Measurements from ENCODE around the gene NBEA. TPM values are rescaled to one million over a fixed set of nuclear protein-coding genes. Genes with fewer than 3 reads are reported as not detected.

NBEA gene
- total RNA-seq, 1 experiment from 2014 or later: 3.3 TPM

DNA sequence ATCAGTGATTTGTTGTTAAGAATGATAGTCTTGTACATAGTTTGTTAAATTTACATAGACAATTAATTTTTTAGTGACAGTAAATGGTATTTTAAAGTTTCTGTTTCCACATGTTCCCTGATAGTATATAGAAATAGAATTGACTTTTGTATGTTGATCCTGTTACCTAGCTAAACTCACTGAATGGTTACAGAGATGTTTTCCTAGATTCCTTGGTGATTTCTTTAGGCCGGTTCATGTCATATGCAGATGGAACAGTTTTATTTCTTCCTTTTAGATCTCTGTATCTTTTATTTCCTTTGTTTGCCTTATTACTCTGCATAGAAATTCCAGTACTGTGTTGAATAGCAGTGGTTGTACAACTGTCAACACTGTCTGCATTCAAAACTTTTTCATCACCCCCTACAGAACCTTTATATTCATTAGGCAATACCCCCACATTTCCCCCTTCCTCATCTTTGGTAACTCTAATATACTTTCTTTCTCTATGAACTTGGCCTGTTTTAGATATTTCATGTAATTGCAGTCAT lies 86.3 kb downstream of the NBEA start:
- Mint-ChIP-seq H3K36me3 (ENCODE audit: insufficient read depth, unreplicated experiment) (no peaks in the 10 kb centered on the region), H3K4me3 (ENCODE audit: unreplicated experiment) (no peak overlapping the region), H3K9me3 (ENCODE audit: unreplicated experiment) (peaks cover 11% of the 10 kb centered on the region), H3K27ac (ENCODE audit: low read depth, unreplicated experiment) (no peak overlapping the region), H3K27me3 (ENCODE audit: insufficient read depth, unreplicated experiment) (no peaks in the 10 kb centered on the region), H3K4me1 (ENCODE audit: insufficient read depth, unreplicated experiment) (no peaks in the 10 kb centered on the region)
- TF ChIP-seq CTCF (IDR thresholded peaks at IDR 0.05; ENCODE audit: unreplicated experiment): no peak
- BruUV-seq (replicated peaks): no TSS peak
- POLR2A ChIA-PET: no interaction called here
- no peak for DNase-seq (ENCODE audit: unreplicated experiment)
- intact Hi-C loops (cut with micrococcal nuclease): no loop called here
- CTCF ChIA-PET: no interaction called here

DNA sequence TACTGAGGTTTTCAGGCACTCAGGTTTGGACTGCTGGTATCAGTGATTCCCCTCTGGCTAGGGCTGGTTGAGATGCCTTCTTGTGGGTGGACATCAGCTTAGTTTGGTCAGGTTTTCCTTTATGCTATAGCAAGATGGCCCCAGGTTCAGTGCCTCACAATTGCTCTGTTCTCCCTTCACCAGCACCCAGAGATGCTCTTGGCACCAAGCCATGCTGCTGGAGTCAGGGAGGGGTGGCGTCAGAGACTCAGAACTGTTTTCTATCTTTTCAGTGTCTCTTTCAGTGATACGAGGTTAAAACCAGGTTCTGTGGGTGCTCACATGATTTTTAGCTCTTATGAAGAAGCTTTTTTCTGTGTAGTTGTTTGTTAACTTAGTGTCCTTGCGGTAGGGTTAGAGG lies 96.9 kb downstream of the NBEA start:
- no peaks in the 10 kb centered on the region for H3K4me1 Mint-ChIP-seq (ENCODE audit: insufficient read depth, unreplicated experiment)

GRCh38 chr13:35046587-35046986 lies 104.5 kb downstream of the NBEA start:
- Mint-ChIP-seq H3K9me3 (ENCODE audit: unreplicated experiment) (no peaks in the 10 kb centered on the region), H3K27ac (ENCODE audit: low read depth, unreplicated experiment) (no peak overlapping the region), H3K36me3 (ENCODE audit: insufficient read depth, unreplicated experiment) (no peaks in the 10 kb centered on the region), H3K4me3 (ENCODE audit: unreplicated experiment) (no peak overlapping the region), H3K27me3 (ENCODE audit: insufficient read depth, unreplicated experiment) (no peaks in the 10 kb centered on the region), H3K4me1 (ENCODE audit: insufficient read depth, unreplicated experiment) (no peaks in the 10 kb centered on the region)
- CTCF ChIA-PET: no interaction called here
- POLR2A ChIA-PET: no interaction called here
- TF ChIP-seq CTCF (IDR thresholded peaks at IDR 0.05; ENCODE audit: unreplicated experiment): no peak
- intact Hi-C loops (cut with micrococcal nuclease): no loop called here
- DNase-seq (ENCODE audit: unreplicated experiment): no peak
- no TSS peak for BruUV-seq (replicated peaks)

More for the DNA sequence above, 96.9 kb downstream of the NBEA start:
- Mint-ChIP-seq H3K9me3 (ENCODE audit: unreplicated experiment) (peaks cover 14% of the 10 kb centered on the region), H3K27ac (ENCODE audit: low read depth, unreplicated experiment) (no peak overlapping the region), H3K27me3 (ENCODE audit: insufficient read depth, unreplicated experiment) (no peaks in the 10 kb centered on the region), H3K36me3 (ENCODE audit: insufficient read depth, unreplicated experiment) (no peaks in the 10 kb centered on the region), H3K4me3 (ENCODE audit: unreplicated experiment) (no peak overlapping the region)
- intact Hi-C loops (cut with micrococcal nuclease): no loop called here
- no peak for DNase-seq (ENCODE audit: unreplicated experiment)
- CTCF ChIA-PET: no interaction called here
- POLR2A ChIA-PET: no interaction called here
- no TSS peak for BruUV-seq (replicated peaks)
- TF ChIP-seq CTCF (IDR thresholded peaks at IDR 0.05; ENCODE audit: unreplicated experiment): no peak

GRCh38 chr13:35055705-35056104 lies 113.6 kb downstream of the NBEA start:
- H3K27ac Mint-ChIP-seq (ENCODE audit: low read depth, unreplicated experiment): no peak overlapping the region
- no peaks in the 10 kb centered on the region for H3K36me3 Mint-ChIP-seq (ENCODE audit: insufficient read depth, unreplicated experiment)
- no peak for TF ChIP-seq CTCF (IDR thresholded peaks at IDR 0.05; ENCODE audit: unreplicated experiment)
- intact Hi-C loops (cut with micrococcal nuclease): no loop called here
- H3K27me3 Mint-ChIP-seq (ENCODE audit: insufficient read depth, unreplicated experiment): no peaks in the 10 kb centered on the region
- H3K4me1 Mint-ChIP-seq (ENCODE audit: insufficient read depth, unreplicated experiment): no peaks in the 10 kb centered on the region
- no TSS peak for BruUV-seq (replicated peaks)
- ChIA-PET CTCF (no interaction called here), POLR2A (interaction anchor here (0.7 to 1.0 kb wide), 2 partner anchors 12 to 230 kb away, joined by 3 to 4 read pairs; no protein-coding TSS in a partner anchor)
- H3K9me3 Mint-ChIP-seq (ENCODE audit: unreplicated experiment): no peaks in the 10 kb centered on the region
- DNase-seq (ENCODE audit: unreplicated experiment): no peak
- H3K4me3 Mint-ChIP-seq (ENCODE audit: unreplicated experiment): no peak overlapping the region

All from MCF 10A (cell line).